Measurements from ENCODE around the gene TSEN54. TPM values are rescaled to one million over a fixed set of nuclear protein-coding genes. Genes with fewer than 3 reads are reported as not detected.

TSEN54 gene
- total and polyA plus RNA-seq, 2 experiments from 2014 or later: 45.9 to 62.5 TPM

DNA sequence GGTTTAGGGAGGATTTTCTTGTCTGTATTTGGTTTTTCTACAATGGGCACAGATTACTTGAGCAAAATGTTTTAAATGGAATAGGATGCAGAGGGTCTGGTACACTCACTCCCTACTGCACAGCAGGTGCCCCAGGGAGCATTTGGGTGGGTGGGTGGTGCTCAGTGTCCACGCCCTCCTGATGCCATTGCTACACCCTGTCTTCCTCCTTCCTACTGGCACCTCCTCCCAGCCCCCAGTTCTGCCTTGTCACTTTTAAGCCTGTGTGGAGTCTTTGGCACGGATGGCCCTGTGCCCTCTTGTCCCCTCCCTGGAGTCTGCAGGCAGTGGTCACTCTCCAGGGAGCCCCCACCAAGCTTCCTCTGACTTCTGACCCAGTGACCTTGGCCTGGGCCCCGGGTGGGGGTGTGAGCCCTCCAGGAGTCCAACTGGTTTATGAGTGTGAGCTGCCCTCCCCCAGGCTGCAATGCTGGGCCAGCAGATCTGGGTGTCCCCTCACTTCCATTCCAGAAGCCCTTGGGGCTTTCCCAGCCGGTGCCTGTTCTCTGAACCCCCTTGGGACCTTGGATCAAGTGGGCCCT, 24.7 kb downstream of the TSEN54 start:
- no peaks in the 10 kb centered on the region for H3F3A ChIP-seq (replicated peaks; ENCODE audit: low read depth)
- H4K20me1 ChIP-seq (replicated peaks; ENCODE audit: insufficient read depth): peaks cover 6% of the 10 kb centered on the region; the same call in 1 of the 2 replicates
- H3K79me2 ChIP-seq (replicated peaks; ENCODE audit: insufficient read depth): no peaks in the 10 kb centered on the region
- H3K4me1 ChIP-seq (ENCODE audit: insufficient read depth): no peaks in the 10 kb centered on the region
- ATAC-seq: no peak
- Mint-ChIP-seq H3K27ac (no peak overlapping the region), H3K27me3 (ENCODE audit: insufficient read depth, low read depth, poor library complexity) (peaks cover 7% of the 10 kb centered on the region), H3K9me3 (no peaks in the 10 kb centered on the region), H3K4me1 (peaks cover 29% of the 10 kb centered on the region), H3K36me3 (ENCODE audit: low read depth) (no peaks in the 10 kb centered on the region), H3K4me3 (no peak overlapping the region)
- no peak overlapping the region for H3K27ac ChIP-seq (ENCODE audit: low read depth)
- H3K9me2 ChIP-seq (ENCODE audit: insufficient read depth): no peaks in the 10 kb centered on the region
- no peak overlapping the region for H3K4me3 ChIP-seq
- no peak overlapping the region for H2AFZ ChIP-seq
- H3K4me2 ChIP-seq: no peak overlapping the region
- no peak for DNase-seq (ENCODE audit: low spot score)
- H3K27me3 ChIP-seq (ENCODE audit: insufficient read depth): no peaks in the 10 kb centered on the region
- TF ChIP-seq REST (IDR thresholded peaks at IDR 0.05; ENCODE audit: unreplicated experiment): no peak
- TF ChIP-seq NANOG (IDR thresholded peaks at IDR 0.05; ENCODE audit: borderline replicate concordance): no peak
- TF ChIP-seq, protein P1, sequence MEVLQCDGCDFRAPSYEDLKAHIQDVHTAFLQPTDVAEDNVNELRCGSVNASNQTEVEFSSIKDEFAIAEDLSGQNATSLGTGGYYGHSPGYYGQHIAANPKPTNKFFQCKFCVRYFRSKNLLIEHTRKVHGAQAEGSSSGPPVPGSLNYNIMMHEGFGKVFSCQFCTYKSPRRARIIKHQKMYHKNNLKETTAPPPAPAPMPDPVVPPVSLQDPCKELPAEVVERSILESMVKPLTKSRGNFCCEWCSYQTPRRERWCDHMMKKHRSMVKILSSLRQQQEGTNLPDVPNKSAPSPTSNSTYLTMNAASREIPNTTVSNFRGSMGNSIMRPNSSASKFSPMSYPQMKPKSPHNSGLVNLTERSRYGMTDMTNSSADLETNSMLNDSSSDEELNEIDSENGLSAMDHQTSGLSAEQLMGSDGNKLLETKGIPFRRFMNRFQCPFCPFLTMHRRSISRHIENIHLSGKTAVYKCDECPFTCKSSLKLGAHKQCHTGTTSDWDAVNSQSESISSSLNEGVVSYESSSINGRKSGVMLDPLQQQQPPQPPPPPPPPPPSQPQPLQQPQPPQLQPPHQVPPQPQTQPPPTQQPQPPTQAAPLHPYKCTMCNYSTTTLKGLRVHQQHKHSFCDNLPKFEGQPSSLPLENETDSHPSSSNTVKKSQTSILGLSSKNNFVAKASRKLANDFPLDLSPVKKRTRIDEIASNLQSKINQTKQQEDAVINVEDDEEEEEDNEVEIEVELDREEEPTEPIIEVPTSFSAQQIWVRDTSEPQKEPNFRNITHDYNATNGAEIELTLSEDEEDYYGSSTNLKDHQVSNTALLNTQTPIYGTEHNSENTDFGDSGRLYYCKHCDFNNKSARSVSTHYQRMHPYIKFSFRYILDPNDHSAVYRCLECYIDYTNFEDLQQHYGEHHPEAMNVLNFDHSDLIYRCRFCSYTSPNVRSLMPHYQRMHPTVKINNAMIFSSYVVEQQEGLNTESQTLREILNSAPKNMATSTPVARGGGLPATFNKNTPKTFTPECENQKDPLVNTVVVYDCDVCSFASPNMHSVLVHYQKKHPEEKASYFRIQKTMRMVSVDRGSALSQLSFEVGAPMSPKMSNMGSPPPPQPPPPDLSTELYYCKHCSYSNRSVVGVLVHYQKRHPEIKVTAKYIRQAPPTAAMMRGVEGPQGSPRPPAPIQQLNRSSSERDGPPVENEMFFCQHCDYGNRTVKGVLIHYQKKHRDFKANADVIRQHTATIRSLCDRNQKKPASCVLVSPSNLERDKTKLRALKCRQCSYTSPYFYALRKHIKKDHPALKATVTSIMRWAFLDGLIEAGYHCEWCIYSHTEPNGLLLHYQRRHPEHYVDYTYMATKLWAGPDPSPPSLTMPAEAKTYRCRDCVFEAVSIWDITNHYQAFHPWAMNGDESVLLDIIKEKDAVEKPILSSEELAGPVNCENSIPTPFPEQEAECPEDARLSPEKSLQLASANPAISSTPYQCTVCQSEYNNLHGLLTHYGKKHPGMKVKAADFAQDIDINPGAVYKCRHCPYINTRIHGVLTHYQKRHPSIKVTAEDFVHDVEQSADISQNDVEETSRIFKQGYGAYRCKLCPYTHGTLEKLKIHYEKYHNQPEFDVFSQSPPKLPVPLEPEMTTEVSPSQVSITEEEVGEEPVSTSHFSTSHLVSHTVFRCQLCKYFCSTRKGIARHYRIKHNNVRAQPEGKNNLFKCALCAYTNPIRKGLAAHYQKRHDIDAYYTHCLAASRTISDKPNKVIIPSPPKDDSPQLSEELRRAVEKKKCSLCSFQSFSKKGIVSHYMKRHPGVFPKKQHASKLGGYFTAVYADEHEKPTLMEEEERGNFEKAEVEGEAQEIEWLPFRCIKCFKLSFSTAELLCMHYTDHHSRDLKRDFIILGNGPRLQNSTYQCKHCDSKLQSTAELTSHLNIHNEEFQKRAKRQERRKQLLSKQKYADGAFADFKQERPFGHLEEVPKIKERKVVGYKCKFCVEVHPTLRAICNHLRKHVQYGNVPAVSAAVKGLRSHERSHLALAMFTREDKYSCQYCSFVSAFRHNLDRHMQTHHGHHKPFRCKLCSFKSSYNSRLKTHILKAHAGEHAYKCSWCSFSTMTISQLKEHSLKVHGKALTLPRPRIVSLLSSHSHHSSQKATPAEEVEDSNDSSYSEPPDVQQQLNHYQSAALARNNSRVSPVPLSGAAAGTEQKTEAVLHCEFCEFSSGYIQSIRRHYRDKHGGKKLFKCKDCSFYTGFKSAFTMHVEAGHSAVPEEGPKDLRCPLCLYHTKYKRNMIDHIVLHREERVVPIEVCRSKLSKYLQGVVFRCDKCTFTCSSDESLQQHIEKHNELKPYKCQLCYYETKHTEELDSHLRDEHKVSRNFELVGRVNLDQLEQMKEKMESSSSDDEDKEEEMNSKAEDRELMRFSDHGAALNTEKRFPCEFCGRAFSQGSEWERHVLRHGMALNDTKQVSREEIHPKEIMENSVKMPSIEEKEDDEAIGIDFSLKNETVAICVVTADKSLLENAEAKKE (CRISPR knock-in tag; IDR thresholded peaks at IDR 0.05): no peak
- TF ChIP-seq JUNB (IDR thresholded peaks at IDR 0.05; ENCODE audit: unreplicated experiment): no peak
- no peaks in the 10 kb centered on the region for H3K36me3 ChIP-seq (ENCODE audit: insufficient read depth)

All from GM23338 (cell line).